GM13977 (cell line): Measurements from ENCODE around the gene CEP128.

Experiments
- DNase-seq: peaks from one replicate; pipeline ENCODE4 v3.0.0; 2012; ENCODE audit warnings: low spot score
- CTCF ChIP-seq: IDR thresholded peaks from 2 replicates; pipeline ENCODE4 v1.5.1; 2012; ENCODE audit warnings: mild to moderate bottlenecking, control low read depth; ENCODE audit not compliant: insufficient read depth; ENCODE audit errors: extremely low read depth, missing control alignments
- in situ Hi-C: fragments of 300-500 bp; cut with MboI; formaldehyde crosslinking; loops from one replicate; pipeline ENCODE4 v1.12.0; 2022; ENCODE audit warnings: low sequenced_read_pairs, low pct_unique_long_range_greater_than_20kb, mixed read lengths, inconsistent platforms; ENCODE audit not compliant: unreplicated experiment

Gene CEP128

DNA sequence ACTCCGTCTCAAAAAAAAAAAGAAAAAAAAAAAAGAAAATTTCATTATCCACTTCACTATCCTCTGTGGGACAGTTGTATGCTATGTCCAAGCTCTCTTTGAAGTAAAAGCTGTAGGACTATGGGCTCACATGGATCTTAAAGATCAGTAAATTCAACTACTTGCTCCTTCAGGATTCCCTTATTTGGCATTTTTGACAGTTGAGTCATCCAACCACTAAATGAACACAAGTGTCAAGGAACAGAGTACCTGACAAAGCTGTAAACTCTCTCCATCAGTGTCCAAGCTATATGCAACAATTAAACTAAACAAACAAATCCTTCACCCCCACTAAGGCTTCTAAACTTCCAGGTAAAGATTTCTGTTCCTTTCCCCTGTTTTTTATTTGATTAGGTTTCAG lies 177.0 kb downstream of the CEP128 start:
- TF ChIP-seq CTCF = no peak
- in situ Hi-C loops = no loop called here
- no peak for DNase-seq

DNA sequence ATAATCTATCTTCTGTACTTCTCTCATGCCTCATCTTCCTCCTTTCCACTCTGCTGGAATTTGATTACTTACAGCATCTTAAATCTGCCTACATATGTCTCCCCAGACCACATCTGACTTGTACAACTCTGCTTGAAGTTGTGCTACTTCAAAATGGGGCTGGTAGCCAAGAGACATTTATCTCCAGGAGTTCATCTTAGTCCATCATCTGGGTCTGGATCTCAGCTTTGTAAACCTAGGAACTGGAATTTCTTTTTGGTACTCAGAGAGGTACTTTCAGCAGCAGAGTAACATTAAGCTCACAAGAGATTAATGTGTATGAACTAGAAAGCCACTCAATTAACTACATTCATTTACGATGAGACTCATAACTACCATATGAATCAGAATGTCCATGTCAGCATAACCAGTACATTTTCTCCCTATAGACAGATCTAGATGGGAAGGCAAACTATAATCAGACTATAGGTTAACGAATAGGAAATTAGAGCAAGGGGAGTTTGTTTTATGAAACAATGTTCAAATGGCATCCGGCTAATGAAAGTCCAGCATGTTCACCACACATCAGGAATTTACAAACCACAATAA lies 178.8 kb downstream of the CEP128 start:
- no peak for DNase-seq
- TF ChIP-seq CTCF = no peak
- in situ Hi-C loops = no loop called here

GRCh38 chr14:80754696-80755095 lies 186.8 kb downstream of the CEP128 start:
- in situ Hi-C loops = no loop called here
- no peak for DNase-seq
- no peak for TF ChIP-seq CTCF

- TF ChIP-seq CTCF = no peak
- no peak for DNase-seq
- in situ Hi-C loops = no loop called here
Measured at GRCh38 chr14:80751285-80751684, 190.3 kb downstream of the CEP128 start.

DNA sequence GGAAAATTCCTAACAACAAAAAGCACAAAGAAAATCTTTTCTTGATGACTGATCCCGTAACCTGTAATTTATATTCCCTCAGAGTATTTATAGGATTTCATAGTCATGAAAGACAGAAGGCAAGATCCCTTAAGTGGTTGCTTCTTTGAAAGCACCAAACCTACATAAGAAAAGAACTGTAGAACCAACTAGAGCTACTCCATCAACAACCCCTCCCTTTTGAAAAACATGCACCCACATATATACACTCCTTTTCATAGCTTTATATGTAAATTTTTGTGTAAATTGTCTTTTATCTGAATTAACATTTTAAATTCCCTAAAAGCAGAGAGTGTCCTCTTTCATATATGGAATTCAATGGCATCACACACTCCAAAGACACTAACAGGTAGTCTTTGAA lies 215.3 kb downstream of the CEP128 start:
- in situ Hi-C loops = no loop called here
- no peak for TF ChIP-seq CTCF
- DNase-seq = no peak

DNA sequence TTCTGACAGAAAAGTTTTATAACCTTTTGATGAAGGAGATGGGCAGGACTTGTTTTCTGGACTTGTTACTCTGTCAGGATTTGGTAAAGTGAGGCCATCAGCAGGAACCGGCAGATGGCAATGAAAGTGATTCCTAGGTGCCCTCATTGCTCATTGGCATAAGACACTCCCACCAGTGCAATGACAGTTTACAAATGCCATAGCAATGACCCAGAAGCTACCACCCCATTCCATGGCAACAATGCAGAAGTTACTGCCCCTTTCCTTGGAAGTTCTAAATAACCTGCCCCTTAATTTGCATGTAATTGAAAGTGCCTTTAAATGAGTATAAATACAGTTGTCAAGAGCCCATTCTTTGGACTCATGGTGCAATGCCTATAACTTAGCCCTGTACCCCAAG lies 222.6 kb downstream of the CEP128 start:
- in situ Hi-C loops = no loop called here
- no peak for TF ChIP-seq CTCF
- no peak for DNase-seq

DNA sequence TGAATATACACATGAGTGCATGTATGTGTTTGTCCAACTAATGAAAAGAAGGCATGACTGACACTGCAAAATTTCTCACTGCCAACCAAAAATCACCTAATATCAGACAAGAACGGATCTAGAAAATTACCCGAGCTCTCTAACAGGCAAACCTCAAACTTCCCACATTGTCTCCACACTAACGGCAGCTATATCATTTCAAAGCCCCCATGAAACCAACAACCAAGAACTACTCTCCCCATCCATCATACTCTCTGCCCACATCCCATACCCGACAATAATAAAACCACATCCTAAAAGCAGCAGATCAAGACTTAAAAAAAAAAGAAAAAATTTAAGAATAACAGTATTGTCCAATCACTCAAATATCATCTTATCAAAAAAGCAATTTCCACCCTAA lies 227.1 kb downstream of the CEP128 start:
- no peak for DNase-seq
- TF ChIP-seq CTCF = no peak
- in situ Hi-C loops = no loop called here
